B cell (primary cell): ENCODE results near the gene ANGPTL8. TPM values are rescaled to one million over a fixed set of nuclear protein-coding genes. Genes with fewer than 3 reads are reported as not detected.

Experiments
- ATAC-seq: fragments of 200-7000 bp; cut with Tn5 transposase; one replicate; pipeline ENCODE4 v1.10.0; 2021; ENCODE audit warnings: low read depth, mild to moderate bottlenecking, moderate number of reproducible peaks, moderate library complexity
- CTCF ChIA-PET: fragments of 350-600 bp; sonication (Branson Sonifier 250); formaldehyde crosslinking; loops from one replicate; lab custom pipeline; 2021; ENCODE audit warnings: antibody characterized with exemption, inconsistent platforms; lab: Charles Lee
- POLR2A ChIA-PET: fragments of 350-600 bp; sonication (Branson Sonifier 250); formaldehyde crosslinking; loops from one replicate; lab custom pipeline; 2021; ENCODE audit warnings: antibody characterized with exemption; lab: Charles Lee
- DNase-seq: peaks from one replicate; pipeline ENCODE4 v3.0.0; 2013
- H2AFZ ChIP-seq: 2 replicates; pipeline ENCODE4 v1.6.1; 2012; ENCODE audit warnings: mild to moderate bottlenecking, low read depth, low read length; ENCODE audit not compliant: insufficient read depth, poor library complexity, severe bottlenecking
- H3K27ac ChIP-seq, 2 donors: 1 replicate in 1 of 2; 2 replicates in 1 of 2; pipeline ENCODE4 v1.5.1; 2012 to 2013; ENCODE audit warnings: low read length in 2 of 2, mild to moderate bottlenecking in 2 of 2, moderate library complexity in 1 of 2
- H3K27me3 ChIP-seq, 4 experiments: fragments of 200-600 bp in 1 of 4; sonication (generic) in 1 of 4; replicated peaks in 1 of 4; 1 replicate in 2 of 4; 2 replicates in 2 of 4; pipeline versions ENCODE4 v1.6.1 to v1.7.0; 2013 to 2016; ENCODE audit warnings: low read length in 3 of 4, mild to moderate bottlenecking in 2 of 4, mixed read lengths in 1 of 4, moderate library complexity in 1 of 4; ENCODE audit not compliant: insufficient read depth in 4 of 4, control insufficient read depth in 3 of 4; ENCODE audit errors: control extremely low read depth in 1 of 4
- H3K36me3 ChIP-seq, 2 experiments: replicated peaks in 1 of 2; 1 replicate in 1 of 2; 2 replicates in 1 of 2; pipeline versions ENCODE4 v1.6.1 to v1.7.1; 2013; ENCODE audit warnings: low read length in 1 of 2; ENCODE audit not compliant: insufficient read depth in 2 of 2, control insufficient read depth in 1 of 2; ENCODE audit errors: control extremely low read depth in 1 of 2, extremely low read depth in 1 of 2
- H3K4me1 ChIP-seq, 2 donors: fragments of 200-600 bp in 1 of 2; sonication (generic) in 1 of 2; 1 replicate in 1 of 2; 2 replicates in 1 of 2; pipeline versions ENCODE4 v1.5.1 to v1.6.1; 2013 to 2017; ENCODE audit warnings: low read length in 2 of 2; ENCODE audit not compliant: control insufficient read depth in 2 of 2, insufficient read depth in 2 of 2
- H3K4me2 ChIP-seq: replicated peaks from 2 replicates; pipeline ENCODE3; 2012; ENCODE audit warnings: mild to moderate bottlenecking, low read depth, low read length; ENCODE audit not compliant: poor library complexity, severe bottlenecking
- H3K4me3 ChIP-seq, 5 experiments: fragments of 200-600 bp in 1 of 5; sonication (generic) in 1 of 5; 1 replicate in 3 of 5; 2 replicates in 2 of 5; pipeline versions ENCODE4 v1.5.1 to v1.7.0; 2011 to 2016; ENCODE audit warnings: low read length in 4 of 5, mild to moderate bottlenecking in 4 of 5, low read depth in 2 of 5, control low read depth in 1 of 5, moderate library complexity in 1 of 5; ENCODE audit not compliant: insufficient read depth in 1 of 5; ENCODE audit errors: control extremely low read depth in 1 of 5, extremely low read depth in 1 of 5
- H3K79me2 ChIP-seq: fragments of 200-600 bp; sonication (generic); one replicate; pipeline ENCODE4 v1.6.0; 2016; ENCODE audit warnings: low read length; ENCODE audit not compliant: control insufficient read depth, insufficient read depth
- H3K9ac ChIP-seq: fragments of 200-600 bp; sonication (generic); 2 replicates; pipeline ENCODE4 v1.6.1; 2017; ENCODE audit warnings: mild to moderate bottlenecking, low read length, moderate library complexity
- H3K9me3 ChIP-seq, 3 donors: one replicate each; pipeline versions ENCODE4 v1.6.1 to v1.7.1; 2013; ENCODE audit warnings: low read length in 2 of 3; ENCODE audit not compliant: control insufficient read depth in 2 of 3, insufficient read depth in 1 of 3; ENCODE audit errors: control extremely low read depth in 1 of 3
- H4K20me1 ChIP-seq: 2 replicates; pipeline ENCODE4 v1.6.0; 2012; ENCODE audit warnings: mild to moderate bottlenecking, low read length; ENCODE audit not compliant: insufficient read depth, control insufficient read depth, poor library complexity, severe bottlenecking
- H3K27ac Mint-ChIP-seq: one replicate; pipeline ENCODE4 v1.8.0; 2021; ENCODE audit warnings: mixed read lengths
- H3K27me3 Mint-ChIP-seq: one replicate; pipeline ENCODE4 v1.8.0; 2021; ENCODE audit warnings: mixed read lengths
- H3K4me1 Mint-ChIP-seq: one replicate; pipeline ENCODE4 v1.8.0; 2021; ENCODE audit warnings: mixed read lengths
- H3K4me3 Mint-ChIP-seq: one replicate; pipeline ENCODE4 v1.8.0; 2021; ENCODE audit warnings: mixed read lengths
- H3K9me3 Mint-ChIP-seq: one replicate; pipeline ENCODE4 v1.8.0; 2022; ENCODE audit warnings: mixed read lengths; ENCODE audit not compliant: insufficient read depth
- CTCF ChIP-seq: fragments of 200-600 bp; IDR thresholded peaks from one replicate; pipeline ENCODE4 v1.8.0; 2022; ENCODE audit warnings: antibody characterized with exemption, mild to moderate bottlenecking
- EZH2 ChIP-seq: IDR thresholded peaks from 2 replicates; pipeline ENCODE4 v1.6.1; 2012; ENCODE audit warnings: borderline replicate concordance, low read depth, mild to moderate bottlenecking, moderate library complexity, low read length; ENCODE audit not compliant: insufficient read depth, poor library complexity, severe bottlenecking
- WGBS: methylation state at CpG from one replicate; pipeline ENCODE4 v1.1.5; 2013; ENCODE audit warnings: missing lambda C conversion rate; ENCODE audit not compliant: insufficient coverage; 5-methylcytosine and 5-hydroxymethylcytosine counted together
- intact Hi-C: fragments of 100-400 bp; cut with micrococcal nuclease; formaldehyde crosslinking; loops from one replicate; pipeline ENCODE4 v1.10.0; 2022
- polyA plus RNA-seq: library from polyadenylated mRNA; depleted of rRNA; stranded (reverse); fragments of >200 nt; gene quantifications from 2 replicates; pipeline ENCODE4 v1.2.3, GENCODE V29; 2012
- total RNA-seq, 2 donors: library from RNA; stranded (reverse); fragments of 120-200 nt in 1 of 2; gene quantifications; 1 replicate in 1 of 2; 2 replicates in 1 of 2; pipeline versions ENCODE4 v1.2.3 to v1.2.4, GENCODE V29; 2013 to 2022

Gene ANGPTL8
- total and polyA plus RNA-seq, 2 donors (not counting 1 experiment from before 2014, with no cell fraction given), result not detected

- no peak overlapping the region for H3K4me2 ChIP-seq
- Mint-ChIP-seq H3K4me3 (no peak overlapping the region), H3K9me3 (peaks cover 12% of the 10 kb centered on the region), H3K27me3 (peaks cover 4% of the 10 kb centered on the region), H3K27ac (no peak overlapping the region), H3K4me1 (no peaks in the 10 kb centered on the region)
- intact Hi-C loops, result no loop called here
- H3K27me3 ChIP-seq, result no peaks in the 10 kb centered on the region
- no peaks in the 10 kb centered on the region for H3K79me2 ChIP-seq
- no CpG with 5 or more reads among the region's 3 CpGs for WGBS
- ATAC-seq (no peak), DNase-seq (no peak)
- no peaks in the 10 kb centered on the region for H3K4me1 ChIP-seq
- CTCF ChIA-PET, result no interaction called here
- no peak overlapping the region for H3K27ac ChIP-seq
- POLR2A ChIA-PET, result no interaction called here
- no peaks in the 10 kb centered on the region for H3K36me3 ChIP-seq
- H3K9me3 ChIP-seq, result peaks cover 2 to 27% (median 11%) of the 10 kb centered on the region in 3 donors
- no peak for TF ChIP-seq CTCF
- TF ChIP-seq EZH2, result no peak
- H3K4me3 ChIP-seq, result no peak overlapping the region
- H4K20me1 ChIP-seq, result no peaks in the 10 kb centered on the region
- no peak overlapping the region for H2AFZ ChIP-seq
- H3K9ac ChIP-seq, result no peak overlapping the region
Observed at GRCh38 chr19:11223200-11223599, 16.2 kb upstream of the ANGPTL8 start.

- no peaks in the 10 kb centered on the region for H3K4me1 Mint-ChIP-seq
- no peak overlapping the region for H3K4me3 Mint-ChIP-seq
- 100% methylated on average over 3 of the region's 7 CpGs for WGBS
- ATAC-seq (no peak), DNase-seq (no peak)
- ChIA-PET POLR2A (no interaction called here), CTCF (no interaction called here)
- Histone ChIP-seq H3K4me1 (no peaks in the 10 kb centered on the region), H3K4me2 (no peak overlapping the region), H3K4me3 (no peak overlapping the region), H3K9me3 (peaks cover 2 to 27% (median 11%) of the 10 kb centered on the region in 3 donors), H3K27ac (no peak overlapping the region), H2AFZ (no peak overlapping the region), H4K20me1 (no peaks in the 10 kb centered on the region), H3K9ac (no peak overlapping the region), H3K36me3 (no peaks in the 10 kb centered on the region), H3K79me2 (no peaks in the 10 kb centered on the region), H3K27me3 (no peaks in the 10 kb centered on the region)
- TF ChIP-seq CTCF (no peak), EZH2 (no peak)
- H3K27ac Mint-ChIP-seq, result no peak overlapping the region
- intact Hi-C loops, result no loop called here
- H3K9me3 Mint-ChIP-seq, result peaks cover 12% of the 10 kb centered on the region
- H3K27me3 Mint-ChIP-seq, result peaks cover 4% of the 10 kb centered on the region
Observed at GRCh38 chr19:11224429-11224828, 15.0 kb upstream of the ANGPTL8 start.
